Thyroid gland (tissue), 4 donors: ENCODE results near the gene FLT4.

Source experiments
- CTCF ChIP-seq, 6 experiments: fragments of 200-600 bp in 3 of 6; fragments of 450-650 bp in 3 of 6; sonication (generic) in 3 of 6; IDR thresholded peaks; one replicate each; pipeline ENCODE4 v1.5.1; 2016 to 2019; ENCODE audit warnings: antibody characterized with exemption in 6 of 6, mild to moderate bottlenecking in 2 of 6, inconsistent platforms in 1 of 6, moderate library complexity in 1 of 6
- POLR2A ChIP-seq, 2 donors: fragments of 450-650 bp; IDR thresholded peaks; one replicate each; pipeline ENCODE4 v1.6.1; 2017; ENCODE audit warnings: antibody characterized with exemption in 2 of 2, mild to moderate bottlenecking in 2 of 2, moderate library complexity in 1 of 2

- TF ChIP-seq CTCF (IDR thresholded peaks at IDR 0.05) (no peak), POLR2A (IDR thresholded peaks at IDR 0.05) (no peak)
Observed at GRCh38 chr5:180640611-180640860, 8.9 kb downstream of the FLT4 start.
